PC-9 (cell line): ENCODE data around the gene NELFA.

Source experiments
- EZH2 ChIP-seq: fragments of 200-600 bp; sonication (generic); IDR thresholded peaks from 2 replicates; pipeline ENCODE4 v1.8.0; 2017; ENCODE audit warnings: antibody characterized with exemption, low read depth
- TF ChIP-seq, protein P1 (sequence below): fragments of 200-600 bp; sonication (generic); conservative IDR thresholded peaks from 2 replicates; pipeline ENCODE4 v1.6.1; 2017; ENCODE audit warnings: mixed run types, antibody characterized with exemption, mild to moderate bottlenecking, moderate library complexity

DNA sequence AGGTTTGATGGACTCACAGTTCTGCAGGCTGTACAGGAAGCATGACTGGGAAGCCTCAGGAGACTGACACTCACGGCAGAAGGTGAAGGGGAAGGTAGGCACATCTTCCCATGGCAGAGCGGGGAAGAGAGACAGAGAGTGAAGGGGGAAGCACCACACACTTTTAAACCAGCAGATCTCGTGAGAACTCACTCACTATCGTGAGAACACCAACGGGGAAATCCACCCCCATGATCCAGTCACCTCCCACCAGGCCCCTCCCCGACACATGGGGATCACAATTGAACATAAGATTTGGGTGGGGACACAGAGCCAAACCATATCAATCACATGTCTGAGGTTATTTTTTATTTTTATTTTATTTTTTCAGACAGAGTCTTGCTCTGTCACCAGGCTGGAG is 45.4 kb upstream of the NELFA start:
- TF ChIP-seq, protein P1, sequence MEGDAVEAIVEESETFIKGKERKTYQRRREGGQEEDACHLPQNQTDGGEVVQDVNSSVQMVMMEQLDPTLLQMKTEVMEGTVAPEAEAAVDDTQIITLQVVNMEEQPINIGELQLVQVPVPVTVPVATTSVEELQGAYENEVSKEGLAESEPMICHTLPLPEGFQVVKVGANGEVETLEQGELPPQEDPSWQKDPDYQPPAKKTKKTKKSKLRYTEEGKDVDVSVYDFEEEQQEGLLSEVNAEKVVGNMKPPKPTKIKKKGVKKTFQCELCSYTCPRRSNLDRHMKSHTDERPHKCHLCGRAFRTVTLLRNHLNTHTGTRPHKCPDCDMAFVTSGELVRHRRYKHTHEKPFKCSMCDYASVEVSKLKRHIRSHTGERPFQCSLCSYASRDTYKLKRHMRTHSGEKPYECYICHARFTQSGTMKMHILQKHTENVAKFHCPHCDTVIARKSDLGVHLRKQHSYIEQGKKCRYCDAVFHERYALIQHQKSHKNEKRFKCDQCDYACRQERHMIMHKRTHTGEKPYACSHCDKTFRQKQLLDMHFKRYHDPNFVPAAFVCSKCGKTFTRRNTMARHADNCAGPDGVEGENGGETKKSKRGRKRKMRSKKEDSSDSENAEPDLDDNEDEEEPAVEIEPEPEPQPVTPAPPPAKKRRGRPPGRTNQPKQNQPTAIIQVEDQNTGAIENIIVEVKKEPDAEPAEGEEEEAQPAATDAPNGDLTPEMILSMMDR = no peak
- no peak for TF ChIP-seq EZH2
